ENCODE measurements around the gene CPA5.

Gene CPA5

DNA sequence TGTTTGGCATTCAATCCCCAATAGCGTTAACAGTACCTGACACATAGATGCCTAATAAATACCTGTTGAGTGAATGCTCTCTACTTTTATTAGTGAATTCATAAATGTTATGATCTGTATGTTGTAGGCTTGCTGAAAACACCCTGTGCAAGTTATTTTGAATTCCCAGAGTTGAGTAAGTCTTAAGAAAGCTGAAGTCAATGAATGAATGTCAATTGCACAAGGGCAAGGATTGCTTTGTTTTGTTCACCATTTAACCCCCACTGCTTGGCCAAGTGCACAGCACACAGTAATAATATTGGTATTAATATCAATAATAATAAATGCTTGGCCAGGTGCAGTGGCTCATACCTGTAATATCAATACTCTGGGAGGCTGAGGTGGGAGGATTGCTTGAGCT lies 45.9 kb downstream of the CPA5 start:
- no peak overlapping the region for H3K4me3 Mint-ChIP-seq
- peaks cover 4% of the 10 kb centered on the region for H3K36me3 Mint-ChIP-seq (ENCODE audit: insufficient read depth)
- ATAC-seq (replicated peaks; ENCODE audit: extremely low read depth, poor library complexity, severe bottlenecking) (no peak), DNase-seq (ENCODE audit: low spot score in 2 of 2) (no peak)
- no peaks in the 10 kb centered on the region for H3K27me3 Mint-ChIP-seq
- H3K9me3 Mint-ChIP-seq: no peaks in the 10 kb centered on the region
- H3K4me1 Mint-ChIP-seq: peaks cover 13% of the 10 kb centered on the region
- no peak overlapping the region for H3K27ac Mint-ChIP-seq (ENCODE audit: low read depth)

- no peak overlapping the region for H3K27ac Mint-ChIP-seq (ENCODE audit: low read depth)
- DNase-seq (ENCODE audit: low spot score in 2 of 2): no peak
- H3K4me3 Mint-ChIP-seq: no peak overlapping the region
- no peaks in the 10 kb centered on the region for H3K27me3 Mint-ChIP-seq
- H3K4me1 Mint-ChIP-seq: peaks cover 13% of the 10 kb centered on the region
- no peaks in the 10 kb centered on the region for H3K9me3 Mint-ChIP-seq
- H3K36me3 Mint-ChIP-seq (ENCODE audit: insufficient read depth): peaks cover 5% of the 10 kb centered on the region
- no peak for ATAC-seq (replicated peaks; ENCODE audit: extremely low read depth, poor library complexity, severe bottlenecking)
Observed at GRCh38 chr7:130393101-130393561, 48.5 kb downstream of the CPA5 start.

GRCh38 chr7:130393841-130394411 lies 49.3 kb downstream of the CPA5 start:
- ATAC-seq (replicated peaks; ENCODE audit: extremely low read depth, poor library complexity, severe bottlenecking) (no peak), DNase-seq (ENCODE audit: low spot score in 2 of 2) (no peak)
- Mint-ChIP-seq H3K9me3 (no peaks in the 10 kb centered on the region), H3K4me3 (peak overlapping the region; percentile 60), H3K36me3 (ENCODE audit: insufficient read depth) (peaks cover 5% of the 10 kb centered on the region), H3K27me3 (no peaks in the 10 kb centered on the region), H3K27ac (ENCODE audit: low read depth) (peak overlapping the region; percentile 82), H3K4me1 (peaks cover 13% of the 10 kb centered on the region)

DNA sequence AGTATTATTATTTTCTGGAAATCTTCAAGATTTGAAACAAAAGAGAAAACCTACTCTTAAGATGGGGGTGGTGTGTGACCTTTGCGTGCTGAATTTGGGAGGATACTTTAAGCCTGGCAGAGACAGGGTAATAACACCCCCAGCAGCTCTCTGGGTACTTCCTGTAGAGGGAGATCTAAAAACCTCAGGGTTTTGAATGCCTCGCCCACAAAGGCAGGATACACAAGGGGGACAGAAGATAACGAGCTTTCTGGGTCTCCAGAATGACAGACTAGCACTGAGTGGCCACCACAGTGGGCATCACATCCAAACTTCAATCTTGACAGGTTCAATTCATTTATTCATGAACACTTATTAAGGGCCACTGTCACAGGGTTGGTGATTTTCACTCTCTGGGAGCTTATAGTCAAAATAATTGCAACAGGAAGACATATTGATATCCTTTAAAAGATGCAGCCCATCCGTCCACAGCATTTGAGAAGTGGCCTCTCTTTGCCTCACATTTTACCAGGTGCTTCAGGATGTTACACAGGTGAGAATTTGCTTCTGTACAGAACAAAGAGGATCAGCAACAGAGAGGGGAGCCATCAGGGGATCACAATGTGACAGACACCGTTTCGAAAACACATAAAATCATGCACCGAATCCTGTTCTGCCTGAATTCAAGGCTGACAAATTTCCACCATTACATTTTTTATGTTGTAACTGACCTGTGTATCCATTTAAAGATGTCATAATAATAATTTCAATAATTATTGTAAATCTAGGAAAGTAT lies 50.0 kb downstream of the CPA5 start:
- peak overlapping the region; percentile 60 for H3K4me3 Mint-ChIP-seq
- no peak for DNase-seq (ENCODE audit: low spot score in 2 of 2)
- peaks cover 5% of the 10 kb centered on the region for H3K36me3 Mint-ChIP-seq (ENCODE audit: insufficient read depth)
- peak; percentile 92 for ATAC-seq (replicated peaks; ENCODE audit: extremely low read depth, poor library complexity, severe bottlenecking)
- H3K4me1 Mint-ChIP-seq: peaks cover 13% of the 10 kb centered on the region
- no peaks in the 10 kb centered on the region for H3K27me3 Mint-ChIP-seq
- peak overlapping the region; percentile 82 for H3K27ac Mint-ChIP-seq (ENCODE audit: low read depth)
- H3K9me3 Mint-ChIP-seq: no peaks in the 10 kb centered on the region

DNA sequence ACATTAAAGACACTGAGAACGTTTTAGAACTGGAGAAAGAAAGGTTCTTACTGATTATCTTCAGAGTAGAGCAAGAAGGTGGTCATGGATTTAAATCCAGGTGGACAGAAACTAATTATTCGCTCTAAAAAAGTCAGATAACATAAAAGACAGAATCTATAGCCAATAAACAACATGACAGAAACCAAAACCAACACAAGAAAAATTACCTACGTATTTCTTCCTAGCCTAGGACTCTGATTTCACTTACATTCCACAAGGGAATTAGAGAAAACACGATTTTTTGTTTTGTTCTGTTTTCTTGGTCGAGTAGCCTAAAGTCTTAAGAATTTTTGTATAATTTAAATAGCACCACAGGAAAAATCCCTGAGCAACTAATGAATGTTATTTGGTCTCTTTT lies 50.8 kb downstream of the CPA5 start:
- H3K27ac Mint-ChIP-seq (ENCODE audit: low read depth): peak overlapping the region; percentile 82
- peaks cover 5% of the 10 kb centered on the region for H3K36me3 Mint-ChIP-seq (ENCODE audit: insufficient read depth)
- H3K9me3 Mint-ChIP-seq: no peaks in the 10 kb centered on the region
- H3K4me3 Mint-ChIP-seq: no peak overlapping the region
- no peaks in the 10 kb centered on the region for H3K27me3 Mint-ChIP-seq
- peaks cover 13% of the 10 kb centered on the region for H3K4me1 Mint-ChIP-seq
- ATAC-seq (replicated peaks; ENCODE audit: extremely low read depth, poor library complexity, severe bottlenecking) (no peak), DNase-seq (ENCODE audit: low spot score in 2 of 2) (no peak)

GRCh38 chr7:130396109-130396508 lies 51.5 kb downstream of the CPA5 start:
- Mint-ChIP-seq H3K27ac (ENCODE audit: low read depth) (no peak overlapping the region), H3K36me3 (ENCODE audit: insufficient read depth) (peaks cover 8% of the 10 kb centered on the region), H3K9me3 (no peaks in the 10 kb centered on the region), H3K27me3 (no peaks in the 10 kb centered on the region), H3K4me1 (peaks cover 13% of the 10 kb centered on the region), H3K4me3 (no peak overlapping the region)
- ATAC-seq (replicated peaks; ENCODE audit: extremely low read depth, poor library complexity, severe bottlenecking): no peak
- no peak for DNase-seq (ENCODE audit: low spot score in 2 of 2)

DNA sequence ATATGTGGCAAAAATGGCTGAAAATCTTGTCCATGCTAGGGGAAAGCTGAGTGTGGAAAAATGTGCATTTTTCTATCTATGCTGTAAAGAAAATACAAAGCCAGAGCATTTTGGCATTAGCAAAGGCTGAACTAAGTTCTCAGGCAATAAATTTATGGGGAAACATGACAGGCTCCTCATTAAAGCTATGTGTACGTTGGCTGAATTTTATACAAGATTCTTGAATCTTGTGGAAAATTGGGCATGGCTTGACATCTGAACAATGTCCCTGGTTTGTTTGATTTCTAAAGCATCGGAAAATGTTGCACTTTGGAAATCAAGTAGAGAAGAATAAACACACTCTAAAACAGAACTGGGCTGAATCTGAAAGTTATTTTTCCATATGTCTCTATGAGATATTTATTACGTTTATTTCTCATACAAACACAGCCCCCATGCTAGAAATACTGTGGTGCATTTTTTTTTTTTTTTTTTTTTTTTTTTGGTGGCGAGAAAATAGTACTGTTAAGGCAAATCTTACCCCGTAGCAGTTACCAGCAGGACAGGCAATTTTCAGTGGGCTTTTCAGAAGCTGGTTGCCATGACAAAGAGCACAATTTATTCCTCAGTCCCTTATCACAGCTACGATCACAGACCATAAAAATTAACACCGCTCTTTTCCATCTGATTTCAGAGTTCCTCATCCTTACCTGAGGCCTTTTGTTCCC lies 52.6 kb downstream of the CPA5 start:
- no peak overlapping the region for H3K27ac Mint-ChIP-seq (ENCODE audit: low read depth)
- no peak for ATAC-seq (replicated peaks; ENCODE audit: extremely low read depth, poor library complexity, severe bottlenecking)

DNA sequence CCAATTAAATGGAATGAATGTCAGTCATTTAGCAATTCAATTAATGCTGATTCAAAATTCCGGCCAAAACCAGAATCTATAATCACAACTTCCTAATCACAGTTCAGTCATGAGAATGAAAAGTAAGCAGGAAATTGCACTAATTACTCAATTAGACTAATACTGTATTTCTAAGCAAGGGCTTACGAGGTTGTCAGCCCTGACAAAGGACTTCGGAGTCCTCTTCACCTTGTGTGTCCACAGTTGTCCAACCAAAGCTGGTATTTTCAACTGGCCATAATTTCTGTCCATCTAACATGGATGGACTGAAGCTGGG lies 53.1 kb downstream of the CPA5 start:
- Mint-ChIP-seq H3K9me3 (no peaks in the 10 kb centered on the region), H3K4me3 (no peak overlapping the region), H3K27ac (ENCODE audit: low read depth) (no peak overlapping the region), H3K36me3 (ENCODE audit: insufficient read depth) (peaks cover 8% of the 10 kb centered on the region), H3K27me3 (no peaks in the 10 kb centered on the region), H3K4me1 (peaks cover 13% of the 10 kb centered on the region)
- DNase-seq (ENCODE audit: low spot score in 2 of 2) (no peak), ATAC-seq (replicated peaks; ENCODE audit: extremely low read depth, poor library complexity, severe bottlenecking) (no peak)

More for the DNA sequence above, 52.6 kb downstream of the CPA5 start:
- H3K4me1 Mint-ChIP-seq: peaks cover 13% of the 10 kb centered on the region
- no peak for DNase-seq (ENCODE audit: low spot score in 2 of 2)
- peaks cover 8% of the 10 kb centered on the region for H3K36me3 Mint-ChIP-seq (ENCODE audit: insufficient read depth)
- H3K4me3 Mint-ChIP-seq: no peak overlapping the region
- no peaks in the 10 kb centered on the region for H3K9me3 Mint-ChIP-seq
- no peaks in the 10 kb centered on the region for H3K27me3 Mint-ChIP-seq

DNA sequence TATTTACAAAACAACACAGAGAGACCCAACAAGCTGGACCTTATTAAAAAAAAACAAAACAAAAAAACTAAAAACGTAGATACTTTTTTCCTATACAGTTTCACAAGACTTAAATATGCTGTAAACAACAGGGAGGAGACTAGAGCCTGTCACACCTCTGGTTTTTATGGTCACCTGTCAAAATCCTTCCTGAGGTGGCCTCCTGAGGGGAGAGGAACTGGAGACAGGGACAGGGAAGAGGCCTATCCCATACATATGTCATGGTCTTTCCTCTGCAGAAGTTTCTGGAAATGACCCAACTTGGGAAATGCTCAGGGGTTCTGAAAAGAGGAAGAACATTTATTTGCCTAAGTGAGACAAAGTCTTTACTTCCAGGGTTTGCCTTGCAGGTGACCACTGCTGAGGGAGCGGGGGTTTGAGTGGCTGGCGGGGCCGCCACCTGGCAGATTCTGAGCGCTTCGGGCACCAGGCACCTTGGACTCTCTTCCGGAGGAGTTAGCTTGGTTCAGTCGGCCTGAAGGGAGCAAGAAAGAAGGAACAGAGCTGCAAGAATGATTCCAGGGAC lies 54.0 kb downstream of the CPA5 start:
- Mint-ChIP-seq H3K9me3 (no peaks in the 10 kb centered on the region), H3K36me3 (ENCODE audit: insufficient read depth) (peaks cover 8% of the 10 kb centered on the region), H3K27ac (ENCODE audit: low read depth) (no peak overlapping the region), H3K4me3 (no peak overlapping the region), H3K4me1 (peaks cover 12% of the 10 kb centered on the region), H3K27me3 (no peaks in the 10 kb centered on the region)
- DNase-seq (ENCODE audit: low spot score in 2 of 2) (no peak), ATAC-seq (replicated peaks; ENCODE audit: extremely low read depth, poor library complexity, severe bottlenecking) (no peak)

DNA sequence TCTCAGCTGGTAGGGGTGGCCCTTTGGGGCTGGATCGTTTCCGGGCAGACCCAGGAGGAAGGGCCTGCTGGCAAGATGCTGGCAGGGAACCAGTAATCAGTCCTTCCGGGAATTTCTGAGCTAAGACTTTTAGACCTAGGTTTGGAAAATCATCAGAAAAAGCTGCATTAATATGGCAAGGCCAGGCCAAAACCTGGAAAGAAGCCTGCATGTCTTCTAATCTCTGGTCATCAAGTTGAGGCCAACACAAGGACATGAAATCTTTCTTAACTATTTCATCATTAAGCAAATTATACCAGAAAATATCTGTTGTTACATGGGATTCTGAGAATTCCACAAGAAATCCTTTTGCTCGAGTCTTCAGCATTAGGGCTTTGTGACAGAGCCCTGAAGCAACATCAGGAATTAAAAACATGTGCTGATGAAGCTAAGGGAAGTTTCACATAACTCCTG lies 55.5 kb downstream of the CPA5 start:
- Mint-ChIP-seq H3K4me3 (no peak overlapping the region), H3K36me3 (ENCODE audit: insufficient read depth) (peaks cover 6% of the 10 kb centered on the region)

DNA sequence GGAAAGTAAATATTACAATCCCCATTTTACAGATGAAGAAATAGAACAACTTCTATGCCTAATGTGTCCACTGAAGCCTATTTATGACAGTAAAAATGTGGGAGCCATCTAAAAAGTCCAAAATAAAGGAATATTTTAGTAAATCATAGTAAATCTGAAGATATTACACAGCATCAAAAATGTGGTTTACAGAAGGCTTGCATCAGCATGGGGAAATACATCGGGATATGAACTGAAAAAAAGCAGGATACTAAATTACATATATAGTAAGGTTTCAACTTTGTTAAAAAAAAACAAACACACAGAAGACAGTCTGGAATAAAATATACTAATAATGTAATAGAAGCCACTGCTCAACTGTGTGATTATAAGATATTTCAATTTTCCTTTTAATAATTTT lies 56.5 kb downstream of the CPA5 start:
- H3K27me3 Mint-ChIP-seq: no peaks in the 10 kb centered on the region
- H3K9me3 Mint-ChIP-seq: no peaks in the 10 kb centered on the region
- ATAC-seq (replicated peaks; ENCODE audit: extremely low read depth, poor library complexity, severe bottlenecking) (no peak), DNase-seq (ENCODE audit: low spot score in 2 of 2) (no peak)
- H3K36me3 Mint-ChIP-seq (ENCODE audit: insufficient read depth): peaks cover 6% of the 10 kb centered on the region
- H3K27ac Mint-ChIP-seq (ENCODE audit: low read depth): no peak overlapping the region
- H3K4me1 Mint-ChIP-seq: no peaks in the 10 kb centered on the region
- H3K4me3 Mint-ChIP-seq: no peak overlapping the region

More for the DNA sequence above, 55.5 kb downstream of the CPA5 start:
- H3K27ac Mint-ChIP-seq (ENCODE audit: low read depth): no peak overlapping the region
- H3K4me1 Mint-ChIP-seq: no peaks in the 10 kb centered on the region
- no peak for ATAC-seq (replicated peaks; ENCODE audit: extremely low read depth, poor library complexity, severe bottlenecking)
- H3K9me3 Mint-ChIP-seq: no peaks in the 10 kb centered on the region
- no peaks in the 10 kb centered on the region for H3K27me3 Mint-ChIP-seq
- no peak for DNase-seq (ENCODE audit: low spot score in 2 of 2)

DNA sequence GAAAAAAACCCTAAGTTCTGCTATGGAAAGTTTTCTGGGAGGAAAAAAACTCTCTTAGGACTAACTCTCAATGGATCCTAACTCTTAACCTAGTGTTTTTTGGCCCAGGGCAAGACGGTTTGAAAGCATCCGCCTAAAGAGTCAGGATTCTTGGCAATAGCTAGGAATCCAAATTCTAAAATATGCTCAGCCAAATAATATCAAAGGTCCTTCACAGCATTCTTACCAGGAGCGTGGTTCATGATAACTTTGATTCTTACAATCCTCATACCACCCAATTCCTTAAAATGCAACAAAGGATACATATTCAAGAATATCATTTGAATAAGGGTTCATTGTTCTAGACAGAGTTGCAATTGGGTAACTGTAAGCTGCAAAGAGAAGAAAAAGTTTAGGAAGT lies 57.0 kb downstream of the CPA5 start:
- H3K27me3 Mint-ChIP-seq: no peaks in the 10 kb centered on the region
- no peak for DNase-seq (ENCODE audit: low spot score in 2 of 2)

More for the DNA sequence above, 57.0 kb downstream of the CPA5 start:
- H3K36me3 Mint-ChIP-seq (ENCODE audit: insufficient read depth): peaks cover 6% of the 10 kb centered on the region
- H3K27ac Mint-ChIP-seq (ENCODE audit: low read depth): no peak overlapping the region
- no peak overlapping the region for H3K4me3 Mint-ChIP-seq
- no peak for ATAC-seq (replicated peaks; ENCODE audit: extremely low read depth, poor library complexity, severe bottlenecking)
- no peaks in the 10 kb centered on the region for H3K4me1 Mint-ChIP-seq
- no peaks in the 10 kb centered on the region for H3K9me3 Mint-ChIP-seq
